Loucy (cell line): ENCODE data around the gene RMND5B.

Experiments
- H2AFZ ChIP-seq: fragments of 200-600 bp; sonication (generic); 2 replicates; pipeline ENCODE4 v1.6.0; 2016; ENCODE audit warnings: antibody characterized with exemption, mild to moderate bottlenecking, low read length, moderate library complexity
- H3F3A ChIP-seq: fragments of 200-600 bp; 2 replicates; pipeline ENCODE4 v1.6.0; 2016; ENCODE audit warnings: antibody characterized with exemption, low read depth, mild to moderate bottlenecking
- H3K27me3 ChIP-seq: fragments of 200-600 bp; sonication (generic); 2 replicates; pipeline ENCODE4 v1.6.1; 2014; ENCODE audit warnings: low read length, mild to moderate bottlenecking; ENCODE audit not compliant: insufficient read depth, poor library complexity, severe bottlenecking
- H3K36me3 ChIP-seq: fragments of 200-600 bp; sonication (generic); 2 replicates; pipeline ENCODE4 v1.6.1; 2016; ENCODE audit warnings: low read length; ENCODE audit not compliant: insufficient read depth
- H3K4me1 ChIP-seq: fragments of 200-600 bp; sonication (generic); 2 replicates; pipeline ENCODE4 v1.5.1; 2014; ENCODE audit warnings: low read length, mild to moderate bottlenecking; ENCODE audit not compliant: insufficient read depth, poor library complexity, severe bottlenecking
- H3K4me2 ChIP-seq: fragments of 200-600 bp; sonication (generic); 2 replicates; pipeline ENCODE4 v1.6.0; 2014; ENCODE audit warnings: antibody characterized with exemption, low read length, low read depth, mild to moderate bottlenecking; ENCODE audit not compliant: poor library complexity, severe bottlenecking
- H3K4me3 ChIP-seq: fragments of 200-600 bp; sonication (generic); 2 replicates; pipeline ENCODE4 v1.5.1; 2014; ENCODE audit warnings: low read length, mild to moderate bottlenecking, mixed read lengths; ENCODE audit not compliant: poor library complexity, severe bottlenecking
- H3K79me2 ChIP-seq: fragments of 200-600 bp; sonication (generic); 2 replicates; pipeline ENCODE4 v1.6.1; 2014; ENCODE audit warnings: low read length; ENCODE audit not compliant: insufficient read depth
- H3K9ac ChIP-seq: fragments of 200-600 bp; sonication (generic); 2 replicates; pipeline ENCODE4 v1.6.0; 2014; ENCODE audit warnings: mild to moderate bottlenecking, low read depth, low read length, moderate library complexity; ENCODE audit not compliant: poor library complexity, severe bottlenecking
- H3K9me2 ChIP-seq: fragments of 200-600 bp; sonication (generic); replicated peaks from 2 replicates; pipeline ENCODE4 v1.6.1; 2016; ENCODE audit warnings: low read depth, low read length, mixed read lengths
- H3K9me3 ChIP-seq: fragments of 200-600 bp; sonication (generic); 2 replicates; pipeline ENCODE4 v1.6.1; 2014; ENCODE audit warnings: mild to moderate bottlenecking, antibody characterized with exemption, low read length, low read depth; ENCODE audit not compliant: insufficient read depth
- H4K20me1 ChIP-seq: fragments of 200-600 bp; sonication (generic); 2 replicates; pipeline ENCODE4 v1.6.0; 2014; ENCODE audit warnings: antibody characterized with exemption, low read length, mild to moderate bottlenecking; ENCODE audit not compliant: insufficient read depth, poor library complexity, severe bottlenecking
- CTCF ChIP-seq: fragments of 200-600 bp; sonication (generic); conservative IDR thresholded peaks from 2 replicates; pipeline ENCODE4 v1.5.1; 2014; ENCODE audit warnings: mild to moderate bottlenecking, antibody characterized with exemption, low read length
- EZH2phosphoT487 ChIP-seq: fragments of 200-600 bp; IDR thresholded peaks from 2 replicates; pipeline ENCODE4 v1.6.1; 2018; ENCODE audit warnings: antibody characterized with exemption, mild to moderate bottlenecking, moderate library complexity, borderline replicate concordance

The RMND5B gene

DNA sequence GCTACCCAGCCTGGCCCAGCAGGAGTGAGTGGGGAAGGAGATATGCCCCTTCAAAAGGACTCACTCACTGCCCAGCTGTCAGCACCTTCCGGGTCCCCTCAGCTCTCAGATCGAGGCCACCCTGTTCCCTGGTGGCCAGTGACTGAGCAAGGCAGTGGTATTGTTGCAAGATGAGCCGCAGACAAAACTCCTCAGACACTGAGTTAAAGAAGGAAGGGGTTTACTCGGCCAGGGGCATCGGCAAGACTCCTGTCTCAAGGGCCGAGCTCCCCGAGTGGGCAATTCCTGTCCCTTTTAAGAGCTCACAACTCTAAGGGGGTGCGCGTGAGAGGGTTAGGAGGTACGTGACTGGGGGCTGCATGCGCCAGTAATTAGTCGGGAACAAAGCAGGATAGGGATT is 27.2 kb upstream of the RMND5B start:
- H3K4me2 ChIP-seq, result no peak overlapping the region
- H3K9me2 ChIP-seq, result no peaks in the 10 kb centered on the region
- H3K79me2 ChIP-seq, result no peaks in the 10 kb centered on the region
- no peaks in the 10 kb centered on the region for H4K20me1 ChIP-seq
- H3K27me3 ChIP-seq, result no peaks in the 10 kb centered on the region
- no peaks in the 10 kb centered on the region for H3F3A ChIP-seq
- no peak overlapping the region for H3K9ac ChIP-seq
- no peak overlapping the region for H3K4me3 ChIP-seq
- TF ChIP-seq EZH2phosphoT487 (no peak), CTCF (no peak)
- no peaks in the 10 kb centered on the region for H3K9me3 ChIP-seq
- no peaks in the 10 kb centered on the region for H3K4me1 ChIP-seq
- H2AFZ ChIP-seq, result no peak overlapping the region
- H3K36me3 ChIP-seq, result no peaks in the 10 kb centered on the region

DNA sequence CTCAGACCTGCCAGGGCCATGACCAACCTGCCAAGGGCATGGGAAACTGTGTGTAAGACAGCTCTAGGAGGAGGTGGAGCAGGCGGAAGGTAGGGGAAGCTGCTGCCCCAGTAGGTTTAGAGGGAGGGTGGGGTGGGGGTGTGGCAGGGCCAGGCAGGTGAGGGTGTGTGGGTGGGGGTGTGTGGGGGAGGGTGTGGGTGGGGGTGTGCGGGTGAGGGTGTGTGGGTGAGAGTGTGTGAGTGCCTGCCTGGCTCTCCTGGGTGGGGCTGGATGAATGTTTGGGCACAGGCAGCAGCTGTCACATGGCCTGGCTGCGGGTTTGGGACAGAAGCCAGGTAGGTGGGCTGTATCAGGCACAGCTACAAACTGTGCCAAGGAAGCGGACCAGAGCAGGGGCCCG is 26.3 kb upstream of the RMND5B start:
- no peaks in the 10 kb centered on the region for H3K4me1 ChIP-seq
- H3F3A ChIP-seq, result no peaks in the 10 kb centered on the region
- no peak overlapping the region for H3K4me2 ChIP-seq
- no peaks in the 10 kb centered on the region for H3K9me2 ChIP-seq
- H3K27me3 ChIP-seq, result no peaks in the 10 kb centered on the region
- no peaks in the 10 kb centered on the region for H3K9me3 ChIP-seq
- no peak overlapping the region for H3K4me3 ChIP-seq
- H2AFZ ChIP-seq, result no peak overlapping the region
- no peak overlapping the region for H3K9ac ChIP-seq
- no peaks in the 10 kb centered on the region for H3K79me2 ChIP-seq
- no peak for TF ChIP-seq CTCF
- no peak for TF ChIP-seq EZH2phosphoT487
- no peaks in the 10 kb centered on the region for H4K20me1 ChIP-seq
- no peaks in the 10 kb centered on the region for H3K36me3 ChIP-seq

DNA sequence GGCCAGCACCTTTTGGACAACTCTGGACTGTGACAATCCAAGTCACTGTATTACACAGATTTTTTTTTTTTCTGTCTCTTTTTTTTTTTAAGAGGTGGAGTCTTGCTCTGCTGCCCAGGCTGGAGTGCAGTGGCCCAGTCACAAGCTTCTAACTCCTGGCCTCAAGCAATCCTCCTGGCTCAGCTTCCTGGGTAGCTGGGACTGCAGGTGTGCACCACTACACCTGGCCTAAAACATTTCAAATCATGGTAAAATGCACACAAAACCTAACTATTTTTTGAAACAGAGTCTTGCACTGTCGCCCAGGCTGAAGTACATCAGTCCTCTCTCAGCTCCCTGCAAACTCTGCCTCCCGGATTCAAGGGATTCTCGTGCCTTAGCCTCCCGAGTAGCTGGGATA is 24.7 kb upstream of the RMND5B start:
- H3K9me2 ChIP-seq, result no peaks in the 10 kb centered on the region
- TF ChIP-seq CTCF, result no peak
- no peak for TF ChIP-seq EZH2phosphoT487
- H3K27me3 ChIP-seq, result no peaks in the 10 kb centered on the region
- no peak overlapping the region for H3K9ac ChIP-seq
- no peaks in the 10 kb centered on the region for H3K79me2 ChIP-seq
- no peaks in the 10 kb centered on the region for H3K9me3 ChIP-seq
- H3K36me3 ChIP-seq, result no peaks in the 10 kb centered on the region
- no peaks in the 10 kb centered on the region for H3F3A ChIP-seq
- no peak overlapping the region for H3K4me3 ChIP-seq
- no peaks in the 10 kb centered on the region for H3K4me1 ChIP-seq
- H2AFZ ChIP-seq, result no peak overlapping the region
- no peaks in the 10 kb centered on the region for H4K20me1 ChIP-seq
- no peak overlapping the region for H3K4me2 ChIP-seq
